HFF-Myc (cell line): ENCODE results near the gene THTPA.
"Not testable (repeated sequence)": the region's sequence is repeated elsewhere in the genome, so short reads cannot be mapped to it uniquely, and the experiment has no call there.

Experiments used
- DNase-seq: peaks from one replicate; pipeline ENCODE4 v3.0.0-alpha.2; 2011; ENCODE audit warnings: low read depth; ENCODE audit errors: extremely low read depth
- H3K4me3 ChIP-seq: replicated peaks from 2 replicates; pipeline ENCODE4 v1.5.1; 2011; ENCODE audit warnings: low read depth, mild to moderate bottlenecking, control low read depth, low read length
- TF ChIP-seq, protein P1 (sequence below): IDR thresholded peaks from 2 replicates; pipeline ENCODE4 v1.5.1; 2012; ENCODE audit warnings: mild to moderate bottlenecking, low read depth, low read length, control low read depth; ENCODE audit errors: missing control alignments

The THTPA gene

DNA sequence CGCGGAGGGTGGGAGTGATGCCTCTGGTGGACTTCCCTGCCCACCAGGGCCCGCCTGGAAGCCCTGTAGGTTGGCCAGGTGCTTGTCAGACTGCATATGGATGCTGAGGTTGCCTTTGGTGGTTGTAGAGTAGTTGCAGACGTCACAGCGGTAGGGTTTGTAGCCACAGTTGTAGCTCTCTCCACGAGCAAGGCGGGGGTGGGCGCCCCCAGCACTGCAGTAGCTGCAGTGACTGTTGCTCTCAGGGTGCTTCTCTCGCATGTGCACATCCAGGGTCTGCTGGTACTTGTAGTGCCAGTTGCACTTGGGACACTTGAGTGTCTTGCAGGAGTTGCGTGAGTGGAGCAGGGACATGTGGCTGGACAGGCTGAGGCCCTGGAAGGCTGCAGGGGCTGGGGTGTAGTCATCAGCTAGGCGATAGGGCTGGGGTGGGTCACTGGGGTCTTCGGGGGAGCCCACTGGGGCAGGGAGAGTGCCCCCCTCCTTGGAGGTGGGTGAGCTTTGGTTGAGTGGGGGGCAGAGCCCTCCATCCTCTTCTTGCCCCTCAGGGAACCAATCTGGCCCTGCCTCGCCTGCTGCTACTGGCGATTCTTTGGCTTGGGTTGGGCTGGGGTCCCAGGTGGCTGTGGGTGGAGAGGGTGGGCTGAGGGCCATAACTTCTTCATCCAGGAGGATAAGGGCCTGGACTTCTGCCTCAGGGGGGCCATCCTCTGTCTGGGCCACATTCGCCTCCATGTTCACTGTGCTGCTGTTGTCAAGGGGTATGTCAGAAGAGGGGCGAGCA lies 22.2 kb upstream of the THTPA start:
- TF ChIP-seq, protein P1, sequence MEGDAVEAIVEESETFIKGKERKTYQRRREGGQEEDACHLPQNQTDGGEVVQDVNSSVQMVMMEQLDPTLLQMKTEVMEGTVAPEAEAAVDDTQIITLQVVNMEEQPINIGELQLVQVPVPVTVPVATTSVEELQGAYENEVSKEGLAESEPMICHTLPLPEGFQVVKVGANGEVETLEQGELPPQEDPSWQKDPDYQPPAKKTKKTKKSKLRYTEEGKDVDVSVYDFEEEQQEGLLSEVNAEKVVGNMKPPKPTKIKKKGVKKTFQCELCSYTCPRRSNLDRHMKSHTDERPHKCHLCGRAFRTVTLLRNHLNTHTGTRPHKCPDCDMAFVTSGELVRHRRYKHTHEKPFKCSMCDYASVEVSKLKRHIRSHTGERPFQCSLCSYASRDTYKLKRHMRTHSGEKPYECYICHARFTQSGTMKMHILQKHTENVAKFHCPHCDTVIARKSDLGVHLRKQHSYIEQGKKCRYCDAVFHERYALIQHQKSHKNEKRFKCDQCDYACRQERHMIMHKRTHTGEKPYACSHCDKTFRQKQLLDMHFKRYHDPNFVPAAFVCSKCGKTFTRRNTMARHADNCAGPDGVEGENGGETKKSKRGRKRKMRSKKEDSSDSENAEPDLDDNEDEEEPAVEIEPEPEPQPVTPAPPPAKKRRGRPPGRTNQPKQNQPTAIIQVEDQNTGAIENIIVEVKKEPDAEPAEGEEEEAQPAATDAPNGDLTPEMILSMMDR, result no peak
- no peak for DNase-seq
- no peak overlapping the region for H3K4me3 ChIP-seq

DNA sequence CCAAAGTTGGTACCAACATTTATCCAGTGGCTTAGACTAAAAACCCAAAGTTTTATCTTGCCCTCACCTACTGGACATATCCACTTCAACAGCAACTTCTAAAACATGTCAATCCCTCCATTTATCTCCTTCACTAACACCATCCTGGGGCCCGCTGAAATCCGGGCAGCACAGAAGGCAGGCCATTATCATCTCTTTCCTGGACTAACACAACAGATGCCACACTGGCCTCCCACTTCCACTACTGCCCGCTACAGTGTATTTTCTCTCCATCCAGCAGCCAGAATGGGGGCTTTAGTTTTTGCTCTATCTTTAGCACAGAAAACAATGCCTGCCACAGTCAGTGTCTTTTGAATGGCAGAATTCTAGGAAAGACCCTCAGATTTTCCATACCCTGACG lies 20.1 kb upstream of the THTPA start:
- no peak overlapping the region for H3K4me3 ChIP-seq
- TF ChIP-seq, protein P1, result no peak
- no peak for DNase-seq

DNA sequence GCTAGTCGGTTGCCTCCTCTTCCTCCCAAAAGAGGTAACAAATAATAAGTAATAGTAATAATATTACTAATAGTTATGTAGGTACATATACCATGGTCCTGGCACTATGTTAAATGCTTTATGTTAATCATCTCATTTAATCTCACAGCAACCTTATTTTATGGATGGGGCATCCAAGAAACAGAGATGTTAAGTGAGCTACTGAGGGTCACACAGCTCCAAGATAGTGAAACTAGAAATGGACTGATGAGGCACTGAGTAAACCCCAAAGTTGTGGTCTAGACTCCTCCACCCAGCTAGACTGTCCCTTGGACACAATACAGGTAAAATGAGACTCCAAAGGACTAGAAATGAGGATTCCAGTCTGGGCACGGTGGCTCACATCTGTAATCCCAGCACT lies 19.6 kb upstream of the THTPA start:
- no peak overlapping the region for H3K4me3 ChIP-seq
- no peak for DNase-seq
- TF ChIP-seq, protein P1, result no peak

DNA sequence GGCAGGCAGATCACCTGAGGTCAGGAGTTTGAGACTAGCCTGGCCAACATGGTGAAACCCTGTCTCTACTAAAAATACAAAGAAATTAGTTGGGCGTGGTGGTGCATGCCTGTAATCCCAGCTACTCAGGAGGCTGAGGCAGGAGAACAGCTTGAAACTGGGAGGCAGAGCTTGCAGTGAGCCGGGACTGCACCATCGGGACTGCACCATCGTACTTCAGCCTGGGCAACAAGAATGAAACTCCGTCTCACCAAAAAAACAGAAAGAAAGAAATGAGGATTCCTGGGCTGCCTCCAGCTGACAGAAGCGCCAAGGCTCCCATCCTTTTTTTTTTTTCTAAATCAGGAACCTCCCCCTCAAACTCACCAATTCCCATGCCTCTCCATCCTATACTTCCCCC lies 19.2 kb upstream of the THTPA start:
- not testable (repeated sequence) for H3K4me3 ChIP-seq, DNase-seq

DNA sequence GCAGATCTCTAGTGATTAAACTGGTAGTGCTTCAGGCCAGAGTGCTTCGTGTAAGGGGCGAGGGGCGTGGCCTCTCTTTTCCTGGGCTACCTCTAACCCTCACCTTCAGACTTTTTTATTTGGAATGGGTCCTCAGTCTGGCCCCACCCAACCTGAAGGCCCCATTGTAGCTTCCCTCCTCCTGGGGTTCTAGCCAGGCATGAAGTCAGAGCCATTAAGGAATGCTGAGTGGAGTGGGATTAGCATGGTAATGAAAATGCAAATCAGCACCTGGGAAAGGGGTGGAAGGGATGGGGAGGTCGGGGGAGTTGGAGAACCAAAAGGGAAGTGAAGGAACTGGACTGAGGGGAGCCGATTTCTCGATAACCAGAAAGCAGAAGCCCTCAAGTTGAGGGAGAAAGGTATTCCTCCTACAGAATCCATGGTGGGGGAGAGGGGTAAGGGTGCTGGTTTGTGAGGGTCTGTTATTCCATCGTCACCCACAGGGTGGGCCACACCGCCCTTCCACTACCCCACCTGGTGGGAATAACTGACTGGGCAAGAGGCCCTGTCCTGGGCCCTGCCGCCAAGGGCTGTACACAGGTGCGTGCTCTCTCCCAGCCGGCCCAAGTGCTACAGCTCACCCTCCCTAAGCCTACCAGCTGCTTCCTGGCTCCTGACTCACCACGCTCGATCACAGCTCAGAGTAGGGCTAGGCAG lies 18.6 kb upstream of the THTPA start:
- TF ChIP-seq, protein P1, result no peak
- no peak for DNase-seq
- H3K4me3 ChIP-seq, result no peak overlapping the region

DNA sequence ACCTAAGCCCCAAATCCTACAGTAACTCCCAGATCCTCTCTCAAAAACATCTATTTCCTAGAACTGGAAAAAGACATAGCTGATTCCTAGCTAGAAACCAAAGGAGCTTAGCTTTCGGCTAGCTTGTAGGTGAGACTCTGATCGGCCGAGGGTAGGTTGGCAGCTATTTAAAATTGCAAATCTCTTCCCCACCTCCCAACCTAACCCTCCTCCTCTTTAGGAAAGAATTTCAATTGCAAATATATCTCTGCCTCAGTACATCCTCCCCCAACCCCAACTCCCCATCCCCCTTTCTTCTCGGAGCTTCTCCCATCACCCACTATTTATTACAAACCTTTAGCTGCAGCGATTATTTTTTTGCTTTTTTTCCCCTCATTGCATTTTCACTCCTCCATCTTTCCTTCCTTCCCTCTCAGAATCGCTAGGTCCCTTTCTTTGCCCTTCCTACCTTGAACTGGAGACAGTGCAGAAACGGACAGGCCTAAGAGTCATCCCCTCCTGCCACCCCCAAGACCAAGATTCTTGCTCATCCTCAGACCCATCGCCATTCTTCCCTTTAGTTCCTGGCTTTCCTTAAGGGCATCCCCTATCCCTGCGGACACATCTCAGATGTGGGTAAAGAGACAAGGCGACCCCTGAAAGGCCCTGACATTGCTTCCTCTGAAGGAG lies 17.9 kb upstream of the THTPA start:
- H3K4me3 ChIP-seq, result no peak overlapping the region
- no peak for DNase-seq
- TF ChIP-seq, protein P1, result no peak

DNA sequence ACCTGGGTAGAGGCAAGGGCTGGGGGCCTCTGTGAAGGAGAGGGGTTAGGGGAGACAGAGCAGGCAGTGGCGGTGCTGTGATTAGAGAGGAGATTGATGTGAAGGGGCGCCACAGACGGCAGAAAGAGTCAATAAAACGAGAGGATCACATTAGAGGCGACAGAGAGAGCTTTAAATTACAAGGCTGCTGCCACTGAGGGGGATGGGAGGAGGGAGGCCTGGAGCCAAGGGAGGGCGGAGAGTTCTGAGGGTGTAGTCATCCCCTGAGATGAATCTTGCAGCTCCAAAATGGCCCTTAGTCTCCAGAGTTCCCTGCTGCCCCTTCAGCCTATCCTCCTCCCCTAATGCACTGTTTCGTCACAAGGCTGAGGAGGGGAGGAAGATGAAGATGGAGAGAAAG lies 17.3 kb upstream of the THTPA start:
- H3K4me3 ChIP-seq, result no peak overlapping the region
- TF ChIP-seq, protein P1, result no peak
- DNase-seq, result no peak
